ENCODE measurements around the gene REEP1. TPM values are rescaled to one million over a fixed set of nuclear protein-coding genes. Genes with fewer than 3 reads are reported as not detected.

The REEP1 gene
- total and polyA plus RNA-seq, 2 of the 8 experiments (the other 6 are each of a cell fraction or from before 2014, with no cell fraction given): 0.74 to 1.5 TPM

DNA sequence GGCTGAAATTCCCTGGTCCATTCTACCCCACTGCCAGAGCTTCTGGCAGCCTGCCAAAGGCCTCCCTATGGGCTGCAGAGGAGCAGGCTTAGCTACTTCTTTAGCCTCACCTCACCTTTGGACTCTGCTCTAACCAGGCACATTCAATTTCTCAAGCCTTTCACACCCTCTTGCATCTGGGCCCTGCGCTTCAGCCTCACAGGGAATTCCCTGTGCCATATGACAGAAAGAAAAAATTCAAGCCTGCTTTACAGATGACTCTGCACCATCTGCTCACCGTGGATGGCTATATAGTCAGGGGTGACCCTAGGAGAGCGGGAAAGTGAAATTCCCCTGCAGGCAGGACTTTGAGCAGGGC lies 62.5 kb downstream of the REEP1 start (continued):
- no peak for TF ChIP-seq JUN (IDR thresholded peaks at IDR 0.05; ENCODE audit: low read depth, low read length)
- TF ChIP-seq, protein P1, sequence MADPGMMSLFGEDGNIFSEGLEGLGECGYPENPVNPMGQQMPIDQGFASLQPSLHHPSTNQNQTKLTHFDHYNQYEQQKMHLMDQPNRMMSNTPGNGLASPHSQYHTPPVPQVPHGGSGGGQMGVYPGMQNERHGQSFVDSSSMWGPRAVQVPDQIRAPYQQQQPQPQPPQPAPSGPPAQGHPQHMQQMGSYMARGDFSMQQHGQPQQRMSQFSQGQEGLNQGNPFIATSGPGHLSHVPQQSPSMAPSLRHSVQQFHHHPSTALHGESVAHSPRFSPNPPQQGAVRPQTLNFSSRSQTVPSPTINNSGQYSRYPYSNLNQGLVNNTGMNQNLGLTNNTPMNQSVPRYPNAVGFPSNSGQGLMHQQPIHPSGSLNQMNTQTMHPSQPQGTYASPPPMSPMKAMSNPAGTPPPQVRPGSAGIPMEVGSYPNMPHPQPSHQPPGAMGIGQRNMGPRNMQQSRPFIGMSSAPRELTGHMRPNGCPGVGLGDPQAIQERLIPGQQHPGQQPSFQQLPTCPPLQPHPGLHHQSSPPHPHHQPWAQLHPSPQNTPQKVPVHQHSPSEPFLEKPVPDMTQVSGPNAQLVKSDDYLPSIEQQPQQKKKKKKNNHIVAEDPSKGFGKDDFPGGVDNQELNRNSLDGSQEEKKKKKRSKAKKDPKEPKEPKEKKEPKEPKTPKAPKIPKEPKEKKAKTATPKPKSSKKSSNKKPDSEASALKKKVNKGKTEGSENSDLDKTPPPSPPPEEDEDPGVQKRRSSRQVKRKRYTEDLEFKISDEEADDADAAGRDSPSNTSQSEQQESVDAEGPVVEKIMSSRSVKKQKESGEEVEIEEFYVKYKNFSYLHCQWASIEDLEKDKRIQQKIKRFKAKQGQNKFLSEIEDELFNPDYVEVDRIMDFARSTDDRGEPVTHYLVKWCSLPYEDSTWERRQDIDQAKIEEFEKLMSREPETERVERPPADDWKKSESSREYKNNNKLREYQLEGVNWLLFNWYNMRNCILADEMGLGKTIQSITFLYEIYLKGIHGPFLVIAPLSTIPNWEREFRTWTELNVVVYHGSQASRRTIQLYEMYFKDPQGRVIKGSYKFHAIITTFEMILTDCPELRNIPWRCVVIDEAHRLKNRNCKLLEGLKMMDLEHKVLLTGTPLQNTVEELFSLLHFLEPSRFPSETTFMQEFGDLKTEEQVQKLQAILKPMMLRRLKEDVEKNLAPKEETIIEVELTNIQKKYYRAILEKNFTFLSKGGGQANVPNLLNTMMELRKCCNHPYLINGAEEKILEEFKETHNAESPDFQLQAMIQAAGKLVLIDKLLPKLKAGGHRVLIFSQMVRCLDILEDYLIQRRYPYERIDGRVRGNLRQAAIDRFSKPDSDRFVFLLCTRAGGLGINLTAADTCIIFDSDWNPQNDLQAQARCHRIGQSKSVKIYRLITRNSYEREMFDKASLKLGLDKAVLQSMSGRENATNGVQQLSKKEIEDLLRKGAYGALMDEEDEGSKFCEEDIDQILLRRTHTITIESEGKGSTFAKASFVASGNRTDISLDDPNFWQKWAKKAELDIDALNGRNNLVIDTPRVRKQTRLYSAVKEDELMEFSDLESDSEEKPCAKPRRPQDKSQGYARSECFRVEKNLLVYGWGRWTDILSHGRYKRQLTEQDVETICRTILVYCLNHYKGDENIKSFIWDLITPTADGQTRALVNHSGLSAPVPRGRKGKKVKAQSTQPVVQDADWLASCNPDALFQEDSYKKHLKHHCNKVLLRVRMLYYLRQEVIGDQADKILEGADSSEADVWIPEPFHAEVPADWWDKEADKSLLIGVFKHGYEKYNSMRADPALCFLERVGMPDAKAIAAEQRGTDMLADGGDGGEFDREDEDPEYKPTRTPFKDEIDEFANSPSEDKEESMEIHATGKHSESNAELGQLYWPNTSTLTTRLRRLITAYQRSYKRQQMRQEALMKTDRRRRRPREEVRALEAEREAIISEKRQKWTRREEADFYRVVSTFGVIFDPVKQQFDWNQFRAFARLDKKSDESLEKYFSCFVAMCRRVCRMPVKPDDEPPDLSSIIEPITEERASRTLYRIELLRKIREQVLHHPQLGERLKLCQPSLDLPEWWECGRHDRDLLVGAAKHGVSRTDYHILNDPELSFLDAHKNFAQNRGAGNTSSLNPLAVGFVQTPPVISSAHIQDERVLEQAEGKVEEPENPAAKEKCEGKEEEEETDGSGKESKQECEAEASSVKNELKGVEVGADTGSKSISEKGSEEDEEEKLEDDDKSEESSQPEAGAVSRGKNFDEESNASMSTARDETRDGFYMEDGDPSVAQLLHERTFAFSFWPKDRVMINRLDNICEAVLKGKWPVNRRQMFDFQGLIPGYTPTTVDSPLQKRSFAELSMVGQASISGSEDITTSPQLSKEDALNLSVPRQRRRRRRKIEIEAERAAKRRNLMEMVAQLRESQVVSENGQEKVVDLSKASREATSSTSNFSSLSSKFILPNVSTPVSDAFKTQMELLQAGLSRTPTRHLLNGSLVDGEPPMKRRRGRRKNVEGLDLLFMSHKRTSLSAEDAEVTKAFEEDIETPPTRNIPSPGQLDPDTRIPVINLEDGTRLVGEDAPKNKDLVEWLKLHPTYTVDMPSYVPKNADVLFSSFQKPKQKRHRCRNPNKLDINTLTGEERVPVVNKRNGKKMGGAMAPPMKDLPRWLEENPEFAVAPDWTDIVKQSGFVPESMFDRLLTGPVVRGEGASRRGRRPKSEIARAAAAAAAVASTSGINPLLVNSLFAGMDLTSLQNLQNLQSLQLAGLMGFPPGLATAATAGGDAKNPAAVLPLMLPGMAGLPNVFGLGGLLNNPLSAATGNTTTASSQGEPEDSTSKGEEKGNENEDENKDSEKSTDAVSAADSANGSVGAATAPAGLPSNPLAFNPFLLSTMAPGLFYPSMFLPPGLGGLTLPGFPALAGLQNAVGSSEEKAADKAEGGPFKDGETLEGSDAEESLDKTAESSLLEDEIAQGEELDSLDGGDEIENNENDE (IDR thresholded peaks at IDR 0.05; ENCODE audit: insufficient replicate concordance, low read length): no peak
- TF ChIP-seq SRF (IDR thresholded peaks at IDR 0.05; ENCODE audit: low read depth, low read length): no peak
- TF ChIP-seq CHD2 (IDR thresholded peaks at IDR 0.05; ENCODE audit: low read length): no peak
- no peak for TF ChIP-seq BRCA1 (IDR thresholded peaks at IDR 0.05; ENCODE audit: low read depth, low read length)
- no peak for TF ChIP-seq RBBP5 (IDR thresholded peaks at IDR 0.05; ENCODE audit: borderline replicate concordance, low read depth, low read length)
- no peak for TF ChIP-seq MAFK (IDR thresholded peaks at IDR 0.05; ENCODE audit: low read depth, low read length)

All from H1 (cell line).